Keratinocyte (primary cell): Measurements from ENCODE around the gene DCAF15. TPM values are rescaled to one million over a fixed set of nuclear protein-coding genes. Genes with fewer than 3 reads are reported as not detected.

ENCODE experiments used
- DNase-seq: peaks from one replicate; pipeline ENCODE4 v3.0.0-alpha.2; 2011; ENCODE audit warnings: low read depth, missing footprints, low spot score
- FAIRE-seq: peaks from 2 replicates; lab custom pipeline; 2011; peaks lifted over from hg19 to GRCh38; lab: Jason Lieb, UNC
- H2AFZ ChIP-seq: 2 replicates; pipeline ENCODE4 v1.6.0; 2012; ENCODE audit warnings: low read length, control low read depth, inconsistent platforms; ENCODE audit not compliant: control insufficient read depth
- H3K27ac ChIP-seq: 2 replicates; pipeline ENCODE4 v1.5.1; 2011; ENCODE audit warnings: low read length; ENCODE audit not compliant: control insufficient read depth, insufficient read depth
- H3K27me3 ChIP-seq: 3 replicates; pipeline ENCODE4 v1.6.0; 2011; ENCODE audit warnings: low read length; ENCODE audit not compliant: control insufficient read depth, insufficient read depth; ENCODE audit errors: extremely low read depth
- H3K36me3 ChIP-seq, 2 experiments: 2 replicates in 1 of 2; 3 replicates in 1 of 2; pipeline ENCODE4 v1.5.1; 2011; ENCODE audit warnings: low read length in 2 of 2, mild to moderate bottlenecking in 1 of 2; ENCODE audit not compliant: control insufficient read depth in 2 of 2, insufficient read depth in 2 of 2; ENCODE audit errors: extremely low read depth in 1 of 2
- H3K4me1 ChIP-seq: 3 replicates; pipeline ENCODE4 v1.5.1; 2011; ENCODE audit warnings: low read length; ENCODE audit not compliant: control insufficient read depth, insufficient read depth; ENCODE audit errors: extremely low read depth
- H3K4me2 ChIP-seq: 3 replicates; pipeline ENCODE4 v1.6.0; 2011; ENCODE audit warnings: low read depth, low read length; ENCODE audit not compliant: control insufficient read depth, insufficient read depth; ENCODE audit errors: extremely low read depth
- H3K4me3 ChIP-seq, 3 experiments: fragments of 200-600 bp in 1 of 3; sonication (generic) in 1 of 3; 2 replicates in 2 of 3; 3 replicates in 1 of 3; pipeline ENCODE4 v1.5.1; 2011 to 2016; ENCODE audit warnings: low read length in 3 of 3, mild to moderate bottlenecking in 3 of 3, control low read depth in 2 of 3, inconsistent platforms in 1 of 3, low read depth in 1 of 3, mixed read lengths in 1 of 3, mixed run types in 1 of 3, moderate library complexity in 1 of 3; ENCODE audit not compliant: control insufficient read depth in 2 of 3, insufficient read depth in 2 of 3; ENCODE audit errors: extremely low read depth in 1 of 3
- H3K79me2 ChIP-seq: 2 replicates; pipeline ENCODE4 v1.6.0; 2012; ENCODE audit warnings: low read length; ENCODE audit not compliant: control insufficient read depth, insufficient read depth
- H3K9ac ChIP-seq: 3 replicates; pipeline ENCODE4 v1.6.0; 2011; ENCODE audit warnings: low read length; ENCODE audit not compliant: control insufficient read depth, insufficient read depth; ENCODE audit errors: extremely low read depth
- H3K9me1 ChIP-seq: 3 replicates; pipeline ENCODE4 v1.6.0; 2011; ENCODE audit warnings: low read length; ENCODE audit not compliant: control insufficient read depth, insufficient read depth; ENCODE audit errors: extremely low read depth
- H3K9me3 ChIP-seq: 2 replicates; pipeline ENCODE4 v1.5.1; 2012; ENCODE audit warnings: low read depth, low read length; ENCODE audit not compliant: control insufficient read depth
- H4K20me1 ChIP-seq: 3 replicates; pipeline ENCODE4 v1.6.0; 2011; ENCODE audit warnings: low read length; ENCODE audit not compliant: control insufficient read depth, insufficient read depth; ENCODE audit errors: extremely low read depth
- EZH2 ChIP-seq: IDR thresholded peaks from one replicate; pipeline ENCODE4 v1.6.1; 2012; ENCODE audit warnings: inconsistent platforms, mild to moderate bottlenecking, low read length, moderate library complexity
- dilution Hi-C: fragments of 300-500 bp; cut with MboI; formaldehyde crosslinking; loops from one replicate; pipeline ENCODE4 v1.7.0; 2020; ENCODE audit warnings: low sequenced_read_pairs; ENCODE audit not compliant: extremely low pct_ligation_motif_present
- polyA plus RNA-seq, 5 experiments: library from polyadenylated mRNA; depleted of rRNA in 3 of 5; stranded (reverse) in 3 of 5; stranded (forward) in 1 of 5; unstranded in 1 of 5; fragments of >200 nt; gene quantifications; 1 replicate in 1 of 5; 2 replicates in 3 of 5; 3 replicates in 1 of 5; pipeline versions ENCODE4 v1.2.1 to v1.2.3, GENCODE V29; 2011 to 2012; ENCODE audit warnings: missing spikeins in 2 of 5, low read depth in 1 of 5, low replicate concordance in 1 of 5
- TF ChIP-seq, protein P1 (sequence below), 3 experiments: IDR thresholded peaks in 1 of 3; conservative IDR thresholded peaks in 1 of 3; optimal IDR thresholded peaks in 1 of 3; 2 replicates in 2 of 3; 3 replicates in 1 of 3; pipeline versions ENCODE3 to v1.5.1; 2011; ENCODE audit warnings: low read length in 3 of 3, mild to moderate bottlenecking in 3 of 3, moderate library complexity in 2 of 3, control low read depth in 1 of 3, inconsistent platforms in 1 of 3; ENCODE audit not compliant: insufficient read depth in 2 of 3; ENCODE audit errors: extremely low read depth in 1 of 3

Gene DCAF15
- polyA plus RNA-seq, 1 donor (not counting 4 experiments of a cell fraction or from before 2014, with no cell fraction given), result 15.1 TPM

DNA sequence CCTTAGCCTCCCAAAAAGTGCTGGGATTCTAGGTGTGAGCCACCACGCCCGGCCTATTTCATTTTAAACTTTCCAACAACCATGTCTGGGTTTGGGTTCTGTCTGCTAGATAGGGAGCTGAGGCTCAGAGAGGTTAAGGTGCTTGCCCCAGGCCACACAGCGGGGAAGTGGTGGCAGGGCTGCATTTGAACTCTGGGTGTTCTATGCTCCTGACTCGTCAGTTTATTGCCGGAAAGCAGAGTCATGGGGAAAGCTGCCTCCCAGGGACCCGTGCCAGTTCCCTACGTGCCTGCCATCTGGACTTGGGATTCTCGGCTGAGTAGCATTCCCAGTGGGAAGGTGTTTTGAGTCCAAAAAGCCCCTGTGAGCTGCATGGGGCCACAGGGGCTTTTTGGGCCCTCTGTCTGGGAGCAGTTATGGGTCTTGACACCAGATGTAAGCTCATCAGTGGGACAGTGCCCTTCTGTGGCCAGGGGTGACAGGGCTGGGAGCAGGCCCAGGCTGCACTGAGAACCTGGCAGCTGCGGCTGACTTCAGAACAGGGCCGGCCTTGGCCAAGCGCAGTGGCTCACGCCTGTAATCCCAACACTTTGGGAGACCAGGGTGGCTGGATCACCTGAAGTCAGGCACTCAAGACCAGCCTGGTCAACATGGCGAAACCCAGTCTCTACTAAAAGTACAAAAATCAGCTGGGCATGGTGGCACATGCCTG, 42.9 kb downstream of the DCAF15 start:
- Histone ChIP-seq H3K79me2 (peaks cover under 1% of the 10 kb centered on the region), H3K36me3 (peaks cover 8% of the 10 kb centered on the region in 2 experiments), H3K9ac (no peak overlapping the region), H3K9me3 (no peaks in the 10 kb centered on the region), H3K4me3 (no peak overlapping the region), H3K9me1 (no peaks in the 10 kb centered on the region), H2AFZ (no peak overlapping the region), H3K4me2 (no peak overlapping the region), H3K27ac (no peak overlapping the region), H4K20me1 (no peaks in the 10 kb centered on the region), H3K4me1 (no peaks in the 10 kb centered on the region), H3K27me3 (no peaks in the 10 kb centered on the region)
- dilution Hi-C loops, result no loop called here
- no peak for FAIRE-seq
- TF ChIP-seq, protein P1, sequence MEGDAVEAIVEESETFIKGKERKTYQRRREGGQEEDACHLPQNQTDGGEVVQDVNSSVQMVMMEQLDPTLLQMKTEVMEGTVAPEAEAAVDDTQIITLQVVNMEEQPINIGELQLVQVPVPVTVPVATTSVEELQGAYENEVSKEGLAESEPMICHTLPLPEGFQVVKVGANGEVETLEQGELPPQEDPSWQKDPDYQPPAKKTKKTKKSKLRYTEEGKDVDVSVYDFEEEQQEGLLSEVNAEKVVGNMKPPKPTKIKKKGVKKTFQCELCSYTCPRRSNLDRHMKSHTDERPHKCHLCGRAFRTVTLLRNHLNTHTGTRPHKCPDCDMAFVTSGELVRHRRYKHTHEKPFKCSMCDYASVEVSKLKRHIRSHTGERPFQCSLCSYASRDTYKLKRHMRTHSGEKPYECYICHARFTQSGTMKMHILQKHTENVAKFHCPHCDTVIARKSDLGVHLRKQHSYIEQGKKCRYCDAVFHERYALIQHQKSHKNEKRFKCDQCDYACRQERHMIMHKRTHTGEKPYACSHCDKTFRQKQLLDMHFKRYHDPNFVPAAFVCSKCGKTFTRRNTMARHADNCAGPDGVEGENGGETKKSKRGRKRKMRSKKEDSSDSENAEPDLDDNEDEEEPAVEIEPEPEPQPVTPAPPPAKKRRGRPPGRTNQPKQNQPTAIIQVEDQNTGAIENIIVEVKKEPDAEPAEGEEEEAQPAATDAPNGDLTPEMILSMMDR (optimal IDR thresholded peaks at IDR 0.05 in 1 of 3, IDR thresholded peaks at IDR 0.05 in 1 of 3, conservative IDR thresholded peaks at IDR 0.05 in 1 of 3; ENCODE audit: extremely low read depth in 1 of 3, insufficient read depth in 2 of 3, low read length in 3 of 3), result no peak
- no peak for TF ChIP-seq EZH2
- DNase-seq, result no peak

DNA sequence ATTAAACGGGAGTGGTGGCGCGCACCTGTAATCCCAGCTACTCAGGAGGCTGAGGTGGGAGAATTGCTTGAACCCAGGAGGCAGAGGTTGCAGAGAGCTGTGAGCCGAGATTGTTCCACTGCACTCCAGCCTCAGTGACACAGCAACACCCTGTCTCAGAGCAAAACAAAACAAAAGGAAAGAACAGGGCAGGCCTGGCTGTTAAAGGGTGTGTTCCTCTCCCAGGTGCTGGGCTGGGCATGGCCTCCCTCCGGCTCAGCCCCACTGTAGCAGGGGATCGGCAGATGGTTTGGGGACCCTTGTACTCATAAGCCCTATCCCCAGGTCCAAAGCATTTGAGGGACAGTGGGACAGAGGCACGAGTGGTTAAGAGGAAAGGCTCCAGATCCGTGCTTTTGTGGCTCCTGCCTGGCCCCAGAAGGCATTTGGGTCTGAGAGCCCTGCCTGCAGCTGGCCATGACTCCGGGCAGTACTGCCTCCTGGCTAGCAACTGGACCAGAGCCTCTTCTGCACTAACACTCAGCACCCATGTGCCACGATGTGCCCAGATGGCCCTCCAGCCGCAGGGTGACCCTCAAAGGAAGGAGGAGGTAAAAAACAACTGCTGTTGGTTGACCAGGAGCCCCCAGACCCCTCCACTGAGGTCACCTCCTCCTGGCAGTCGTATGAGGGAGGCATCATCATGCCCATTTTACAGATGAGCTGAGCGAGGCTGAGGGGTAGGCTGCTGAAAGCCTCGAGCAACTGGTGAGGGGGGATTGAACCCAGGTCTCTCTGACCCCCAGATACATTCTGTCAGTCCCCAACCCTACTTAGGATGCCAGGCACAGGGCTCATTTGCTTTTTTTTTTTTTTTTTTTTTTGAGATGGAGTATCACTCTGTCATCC, 43.8 kb downstream of the DCAF15 start:
- no peak overlapping the region for H3K9ac ChIP-seq
- dilution Hi-C loops, result no loop called here
- no peak for FAIRE-seq

More for the DNA sequence above, 43.8 kb downstream of the DCAF15 start:
- DNase-seq, result no peak
- H3K27ac ChIP-seq, result no peak overlapping the region
- no peak overlapping the region for H3K4me2 ChIP-seq
- TF ChIP-seq EZH2, result no peak
- TF ChIP-seq, protein P1 (optimal IDR thresholded peaks at IDR 0.05 in 1 of 3, IDR thresholded peaks at IDR 0.05 in 1 of 3, conservative IDR thresholded peaks at IDR 0.05 in 1 of 3; ENCODE audit: extremely low read depth in 1 of 3, insufficient read depth in 2 of 3, low read length in 3 of 3), result no peak
- H3K4me3 ChIP-seq, result no peak overlapping the region
- no peak overlapping the region for H2AFZ ChIP-seq
- H3K27me3 ChIP-seq, result no peaks in the 10 kb centered on the region
- peaks cover 4% of the 10 kb centered on the region for H3K4me1 ChIP-seq
- no peaks in the 10 kb centered on the region for H3K9me3 ChIP-seq
- H3K36me3 ChIP-seq, result peaks cover 8% of the 10 kb centered on the region in 2 experiments
- no peaks in the 10 kb centered on the region for H3K9me1 ChIP-seq
- peaks cover 6% of the 10 kb centered on the region for H3K79me2 ChIP-seq
- H4K20me1 ChIP-seq, result no peaks in the 10 kb centered on the region
